ENCODE measurements around the gene PGM1.

The PGM1 gene

GRCh38 chr1:63678200-63678599 lies 85.0 kb downstream of the PGM1 start:
- TF ChIP-seq POLR2A (IDR thresholded peaks at IDR 0.05; ENCODE audit: low read depth, low read length): no peak
- TF ChIP-seq TAF1 (IDR thresholded peaks at IDR 0.05; ENCODE audit: low read depth, low read length): no peak
- TF ChIP-seq SPI1 (IDR thresholded peaks at IDR 0.05; ENCODE audit: low read depth, low read length): no peak
- TF ChIP-seq POLR2AphosphoS5 (IDR thresholded peaks at IDR 0.05; ENCODE audit: low read depth, low read length): no peak
- no peak for TF ChIP-seq POU2F2 (IDR thresholded peaks at IDR 0.05; ENCODE audit: low read depth, low read length)
- TF ChIP-seq PAX5 (IDR thresholded peaks at IDR 0.05; ENCODE audit: insufficient read depth, low read length, severe bottlenecking): no peak
- no peak for FAIRE-seq
- no peak for DNase-seq (ENCODE audit: insufficient read length, low spot score)

GRCh38 chr1:63679076-63679475 lies 85.9 kb downstream of the PGM1 start:
- FAIRE-seq: no peak
- no peak for TF ChIP-seq POU2F2 (IDR thresholded peaks at IDR 0.05; ENCODE audit: low read depth, low read length)
- TF ChIP-seq POLR2AphosphoS5 (IDR thresholded peaks at IDR 0.05; ENCODE audit: low read depth, low read length): no peak
- TF ChIP-seq POLR2A (IDR thresholded peaks at IDR 0.05; ENCODE audit: low read depth, low read length): no peak
- TF ChIP-seq TAF1 (IDR thresholded peaks at IDR 0.05; ENCODE audit: low read depth, low read length): no peak
- TF ChIP-seq PAX5 (IDR thresholded peaks at IDR 0.05; ENCODE audit: insufficient read depth, low read length, severe bottlenecking): no peak
- TF ChIP-seq SPI1 (IDR thresholded peaks at IDR 0.05; ENCODE audit: low read depth, low read length): no peak
- DNase-seq (ENCODE audit: insufficient read length, low spot score): no peak

- no peak for TF ChIP-seq SPI1 (IDR thresholded peaks at IDR 0.05; ENCODE audit: low read depth, low read length)
- no peak for TF ChIP-seq PAX5 (IDR thresholded peaks at IDR 0.05; ENCODE audit: insufficient read depth, low read length, severe bottlenecking)
- no peak for TF ChIP-seq POLR2A (IDR thresholded peaks at IDR 0.05; ENCODE audit: low read depth, low read length)
- TF ChIP-seq POU2F2 (IDR thresholded peaks at IDR 0.05; ENCODE audit: low read depth, low read length): no peak
- no peak for TF ChIP-seq TAF1 (IDR thresholded peaks at IDR 0.05; ENCODE audit: low read depth, low read length)
- no peak for TF ChIP-seq POLR2AphosphoS5 (IDR thresholded peaks at IDR 0.05; ENCODE audit: low read depth, low read length)
Measured at GRCh38 chr1:63679589-63679988, 86.4 kb downstream of the PGM1 start.

GRCh38 chr1:63682936-63683335 lies 89.7 kb downstream of the PGM1 start:
- no peak for TF ChIP-seq POU2F2 (IDR thresholded peaks at IDR 0.05; ENCODE audit: low read depth, low read length)
- no peak for TF ChIP-seq TAF1 (IDR thresholded peaks at IDR 0.05; ENCODE audit: low read depth, low read length)
- no peak for TF ChIP-seq PAX5 (IDR thresholded peaks at IDR 0.05; ENCODE audit: insufficient read depth, low read length, severe bottlenecking)
- no peak for TF ChIP-seq SPI1 (IDR thresholded peaks at IDR 0.05; ENCODE audit: low read depth, low read length)
- TF ChIP-seq POLR2A (IDR thresholded peaks at IDR 0.05; ENCODE audit: low read depth, low read length): no peak
- no peak for TF ChIP-seq POLR2AphosphoS5 (IDR thresholded peaks at IDR 0.05; ENCODE audit: low read depth, low read length)
- DNase-seq (ENCODE audit: insufficient read length, low spot score) (no peak), FAIRE-seq (no peak)

More at GRCh38 chr1:63679589-63679988, 86.4 kb downstream of the PGM1 start:
- DNase-seq (ENCODE audit: insufficient read length, low spot score) (no peak), FAIRE-seq (no peak)

GRCh38 chr1:63683759-63684158 lies 90.5 kb downstream of the PGM1 start:
- no peak for FAIRE-seq
- TF ChIP-seq TAF1 (IDR thresholded peaks at IDR 0.05; ENCODE audit: low read depth, low read length): no peak
- no peak for TF ChIP-seq SPI1 (IDR thresholded peaks at IDR 0.05; ENCODE audit: low read depth, low read length)
- no peak for TF ChIP-seq POLR2AphosphoS5 (IDR thresholded peaks at IDR 0.05; ENCODE audit: low read depth, low read length)
- no peak for TF ChIP-seq POU2F2 (IDR thresholded peaks at IDR 0.05; ENCODE audit: low read depth, low read length)
- TF ChIP-seq POLR2A (IDR thresholded peaks at IDR 0.05; ENCODE audit: low read depth, low read length): no peak
- TF ChIP-seq PAX5 (IDR thresholded peaks at IDR 0.05; ENCODE audit: insufficient read depth, low read length, severe bottlenecking): no peak
- no peak for DNase-seq (ENCODE audit: insufficient read length, low spot score)

- FAIRE-seq (no peak), DNase-seq (ENCODE audit: insufficient read length, low spot score) (no peak)
- TF ChIP-seq POLR2AphosphoS5 (IDR thresholded peaks at IDR 0.05; ENCODE audit: low read depth, low read length): no peak
- TF ChIP-seq TAF1 (IDR thresholded peaks at IDR 0.05; ENCODE audit: low read depth, low read length): no peak
- TF ChIP-seq SPI1 (IDR thresholded peaks at IDR 0.05; ENCODE audit: low read depth, low read length): no peak
- TF ChIP-seq POU2F2 (IDR thresholded peaks at IDR 0.05; ENCODE audit: low read depth, low read length): no peak
- TF ChIP-seq POLR2A (IDR thresholded peaks at IDR 0.05; ENCODE audit: low read depth, low read length): no peak
- TF ChIP-seq PAX5 (IDR thresholded peaks at IDR 0.05; ENCODE audit: insufficient read depth, low read length, severe bottlenecking): no peak
Measured at GRCh38 chr1:63686696-63687095, 93.5 kb downstream of the PGM1 start.

GRCh38 chr1:63688302-63688890 lies 95.2 kb downstream of the PGM1 start:
- no peak for TF ChIP-seq PAX5 (IDR thresholded peaks at IDR 0.05; ENCODE audit: insufficient read depth, low read length, severe bottlenecking)
- TF ChIP-seq POLR2A (IDR thresholded peaks at IDR 0.05; ENCODE audit: low read depth, low read length): no peak
- TF ChIP-seq POLR2AphosphoS5 (IDR thresholded peaks at IDR 0.05; ENCODE audit: low read depth, low read length): no peak
- no peak for TF ChIP-seq POU2F2 (IDR thresholded peaks at IDR 0.05; ENCODE audit: low read depth, low read length)
- TF ChIP-seq SPI1 (IDR thresholded peaks at IDR 0.05; ENCODE audit: low read depth, low read length): no peak
- no peak for TF ChIP-seq TAF1 (IDR thresholded peaks at IDR 0.05; ENCODE audit: low read depth, low read length)
- FAIRE-seq (no peak), DNase-seq (ENCODE audit: insufficient read length, low spot score) (no peak)

GRCh38 chr1:63690966-63691700 lies 97.9 kb downstream of the PGM1 start:
- TF ChIP-seq TAF1 (IDR thresholded peaks at IDR 0.05; ENCODE audit: low read depth, low read length): no peak
- no peak for TF ChIP-seq POLR2A (IDR thresholded peaks at IDR 0.05; ENCODE audit: low read depth, low read length)
- TF ChIP-seq POU2F2 (IDR thresholded peaks at IDR 0.05; ENCODE audit: low read depth, low read length): no peak
- no peak for TF ChIP-seq PAX5 (IDR thresholded peaks at IDR 0.05; ENCODE audit: insufficient read depth, low read length, severe bottlenecking)
- TF ChIP-seq POLR2AphosphoS5 (IDR thresholded peaks at IDR 0.05; ENCODE audit: low read depth, low read length): no peak
- TF ChIP-seq SPI1 (IDR thresholded peaks at IDR 0.05; ENCODE audit: low read depth, low read length): no peak
- FAIRE-seq (no peak), DNase-seq (ENCODE audit: insufficient read length, low spot score) (no peak)

GRCh38 chr1:63691701-63692425 lies 98.7 kb downstream of the PGM1 start:
- DNase-seq (ENCODE audit: insufficient read length, low spot score): peak; percentile 25
- FAIRE-seq: peak; percentile 88
- TF ChIP-seq TAF1 (IDR thresholded peaks at IDR 0.05; ENCODE audit: low read depth, low read length): no peak
- TF ChIP-seq POLR2A (IDR thresholded peaks at IDR 0.05; ENCODE audit: low read depth, low read length): no peak
- TF ChIP-seq SPI1 (IDR thresholded peaks at IDR 0.05; ENCODE audit: low read depth, low read length): no peak
- no peak for TF ChIP-seq POLR2AphosphoS5 (IDR thresholded peaks at IDR 0.05; ENCODE audit: low read depth, low read length)
- no peak for TF ChIP-seq POU2F2 (IDR thresholded peaks at IDR 0.05; ENCODE audit: low read depth, low read length)
- no peak for TF ChIP-seq PAX5 (IDR thresholded peaks at IDR 0.05; ENCODE audit: insufficient read depth, low read length, severe bottlenecking)
